Right lobe of liver (tissue), 6 donors: ENCODE results near the gene AK5. TPM values are rescaled to one million over a fixed set of nuclear protein-coding genes. Genes with fewer than 3 reads are reported as not detected.
"Not testable (repeated sequence)": the region's sequence is repeated elsewhere in the genome, so short reads cannot be mapped to it uniquely, and the experiment has no call there.

ENCODE experiments used
- ATAC-seq, 4 donors: fragments of 200-7000 bp; cut with Tn5 transposase; one replicate each; pipeline ENCODE4 v1.9.1; 2020; ENCODE audit warnings: mild to moderate bottlenecking in 4 of 4, moderate library complexity in 4 of 4
- DNase-seq, 3 donors: peaks; one replicate each; pipeline ENCODE4 v3.0.0-alpha.2; 2020
- H3K27ac ChIP-seq, 3 donors: fragments of 200-600 bp; one replicate each; pipeline ENCODE4 v1.8.0; 2022
- H3K27me3 ChIP-seq, 2 donors: fragments of 200-600 bp; one replicate each; pipeline ENCODE4 v1.8.0; 2022
- H3K36me3 ChIP-seq, 4 donors: fragments of 200-600 bp; sonication (generic) in 1 of 4; one replicate each; pipeline versions ENCODE4 v1.5.1 to v1.8.0; 2017 to 2022; ENCODE audit warnings: control low read depth in 1 of 4
- H3K4me1 ChIP-seq, 4 donors: fragments of 200-600 bp; sonication (generic) in 1 of 4; one replicate each; pipeline versions ENCODE4 v1.5.1 to v1.8.0; 2017 to 2022; ENCODE audit warnings: control low read depth in 1 of 4
- H3K4me3 ChIP-seq, 3 donors: fragments of 200-600 bp; one replicate each; pipeline ENCODE4 v1.8.0; 2022
- H3K9me3 ChIP-seq, 4 donors: fragments of 200-600 bp; sonication (generic) in 1 of 4; one replicate each; pipeline versions ENCODE4 v1.5.1 to v1.8.0; 2017 to 2022; ENCODE audit warnings: control low read depth in 1 of 4
- POLR2A ChIP-seq: fragments of 450-650 bp; IDR thresholded peaks from one replicate; pipeline ENCODE4 v1.6.1; 2017; ENCODE audit warnings: antibody characterized with exemption, mild to moderate bottlenecking
- WGBS: methylation state at CpG from one replicate; pipeline ENCODE4 v1.1.6; 2018; ENCODE audit warnings: low coverage, low lambda C conversion rate; ENCODE audit not compliant: insufficient coverage; ENCODE audit errors: missing lambda C conversion rate; 5-methylcytosine and 5-hydroxymethylcytosine counted together
- intact Hi-C, 2 donors: fragments of 100-400 bp; cut with DNase I; formaldehyde crosslinking; loops; one replicate each; pipeline versions ENCODE4 v1.11.2 to v1.14.1; 2022
- total RNA-seq, 6 experiments: library from RNA; depleted of rRNA in 2 of 6; stranded (reverse); fragments of >200 nt in 2 of 6; fragmentation: NEBNext Ultra II Directional in 3 of 6; extraction: Animal tissue kit (Norgen Biotek cat#: 25700) in 3 of 6; gene quantifications; one replicate each; pipeline versions ENCODE4 v1.1.0 to v1.2.4, GENCODE V29; 2016 to 2023
- TF ChIP-seq, protein P1 (sequence below), 4 donors: fragments of 200-600 bp in 3 of 4; fragments of 450-650 bp in 1 of 4; IDR thresholded peaks; one replicate each; pipeline versions ENCODE4 v1.5.1 to v1.8.0; 2016 to 2022; ENCODE audit warnings: antibody characterized with exemption in 4 of 4, mild to moderate bottlenecking in 2 of 4
- donor health status: DM: no; HTN: yes; CAD: no.
- donor health status: DM: no; HTN: no; CAD: no.
- donor health status: DM: no; HTN: no; CAD: no.
- donor health status: DM: no; HTN: yes; CAD: no.
- donor health status: DM: no; HTN: yes; CAD: no.

AK5 gene
- total RNA-seq, 6 experiments from 2014 or later, result 0.47 to 0.53 TPM; not detected in 4

DNA sequence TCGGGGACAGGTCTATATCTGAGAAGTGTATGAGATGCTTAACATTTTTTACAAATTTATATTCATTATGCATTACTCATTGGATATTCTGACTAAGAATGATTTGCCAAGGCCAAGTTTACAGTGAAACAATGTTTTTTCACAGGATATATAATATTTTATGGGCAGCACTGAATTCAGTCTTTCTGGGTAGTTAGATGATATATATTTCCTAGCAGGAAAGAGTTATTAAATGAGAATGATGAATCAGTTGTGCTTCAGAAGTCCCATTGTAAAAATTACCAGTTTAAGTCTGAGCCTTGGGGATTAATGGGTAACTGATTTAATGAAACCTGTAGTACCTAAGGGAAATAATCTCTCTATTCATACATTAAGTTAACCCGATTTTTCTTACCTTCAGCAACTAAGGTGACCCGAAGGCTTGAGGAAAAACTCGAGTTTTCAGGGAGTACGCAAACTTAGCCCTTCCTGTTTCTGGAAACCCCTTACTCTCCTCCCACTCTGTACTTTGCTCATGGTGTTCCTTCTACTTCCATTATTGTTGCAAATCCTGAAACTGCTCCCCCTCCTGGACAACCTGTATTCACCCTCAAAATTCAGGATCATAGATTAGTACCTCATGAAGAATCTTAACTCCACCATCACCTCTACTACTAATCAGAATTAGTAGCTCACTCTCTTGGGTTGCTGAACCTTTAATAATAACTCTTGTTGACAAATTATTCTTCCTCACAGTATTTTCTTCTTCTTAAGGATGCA, 135.1 kb downstream of the AK5 start:
- intact Hi-C loops, result no loop called here

DNA sequence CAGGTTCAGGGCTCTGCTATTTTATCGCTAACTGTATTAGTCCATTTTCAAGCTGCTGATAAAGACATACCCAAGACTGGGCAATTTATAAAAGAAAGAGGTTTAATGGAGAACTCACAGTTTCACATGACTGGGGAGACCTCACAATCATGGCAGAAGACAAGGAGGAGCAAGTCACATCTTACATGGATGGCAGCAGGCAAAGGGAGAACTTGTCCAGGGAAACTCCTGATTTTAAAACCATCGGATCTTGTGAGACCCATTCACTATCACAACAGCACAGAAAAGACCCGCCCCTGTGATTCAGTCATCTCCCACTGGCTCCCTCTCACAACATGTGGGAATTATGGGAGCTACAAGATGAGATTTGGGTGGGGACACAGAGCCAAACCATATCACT, 136.2 kb downstream of the AK5 start:
- H3K4me1 ChIP-seq, H3K9me3 ChIP-seq, H3K4me3 ChIP-seq, ATAC-seq, H3K27ac ChIP-seq, intact Hi-C loops, H3K36me3 ChIP-seq, DNase-seq, H3K27me3 ChIP-seq: not testable (repeated sequence)
- 79% methylated on average over 3 of the region's 3 CpGs for WGBS

More for the DNA sequence above, 135.1 kb downstream of the AK5 start:
- Histone ChIP-seq H3K36me3 (no peaks in the 10 kb centered on the region), H3K4me3 (no peak overlapping the region), H3K9me3 (no peaks in the 10 kb centered on the region), H3K4me1 (no peaks in the 10 kb centered on the region), H3K27ac (no peak overlapping the region), H3K27me3 (no peaks in the 10 kb centered on the region)
- TF ChIP-seq, protein P1, sequence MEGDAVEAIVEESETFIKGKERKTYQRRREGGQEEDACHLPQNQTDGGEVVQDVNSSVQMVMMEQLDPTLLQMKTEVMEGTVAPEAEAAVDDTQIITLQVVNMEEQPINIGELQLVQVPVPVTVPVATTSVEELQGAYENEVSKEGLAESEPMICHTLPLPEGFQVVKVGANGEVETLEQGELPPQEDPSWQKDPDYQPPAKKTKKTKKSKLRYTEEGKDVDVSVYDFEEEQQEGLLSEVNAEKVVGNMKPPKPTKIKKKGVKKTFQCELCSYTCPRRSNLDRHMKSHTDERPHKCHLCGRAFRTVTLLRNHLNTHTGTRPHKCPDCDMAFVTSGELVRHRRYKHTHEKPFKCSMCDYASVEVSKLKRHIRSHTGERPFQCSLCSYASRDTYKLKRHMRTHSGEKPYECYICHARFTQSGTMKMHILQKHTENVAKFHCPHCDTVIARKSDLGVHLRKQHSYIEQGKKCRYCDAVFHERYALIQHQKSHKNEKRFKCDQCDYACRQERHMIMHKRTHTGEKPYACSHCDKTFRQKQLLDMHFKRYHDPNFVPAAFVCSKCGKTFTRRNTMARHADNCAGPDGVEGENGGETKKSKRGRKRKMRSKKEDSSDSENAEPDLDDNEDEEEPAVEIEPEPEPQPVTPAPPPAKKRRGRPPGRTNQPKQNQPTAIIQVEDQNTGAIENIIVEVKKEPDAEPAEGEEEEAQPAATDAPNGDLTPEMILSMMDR (IDR thresholded peaks at IDR 0.05), result peak; percentile 25 to 42 (median 35)
- no peak for TF ChIP-seq POLR2A
- WGBS, result 53% methylated on average over 1 of the region's 5 CpGs
- DNase-seq (no peak), ATAC-seq (peak in 3 of 4 donors; percentile 41 to 44 (median 43))

DNA sequence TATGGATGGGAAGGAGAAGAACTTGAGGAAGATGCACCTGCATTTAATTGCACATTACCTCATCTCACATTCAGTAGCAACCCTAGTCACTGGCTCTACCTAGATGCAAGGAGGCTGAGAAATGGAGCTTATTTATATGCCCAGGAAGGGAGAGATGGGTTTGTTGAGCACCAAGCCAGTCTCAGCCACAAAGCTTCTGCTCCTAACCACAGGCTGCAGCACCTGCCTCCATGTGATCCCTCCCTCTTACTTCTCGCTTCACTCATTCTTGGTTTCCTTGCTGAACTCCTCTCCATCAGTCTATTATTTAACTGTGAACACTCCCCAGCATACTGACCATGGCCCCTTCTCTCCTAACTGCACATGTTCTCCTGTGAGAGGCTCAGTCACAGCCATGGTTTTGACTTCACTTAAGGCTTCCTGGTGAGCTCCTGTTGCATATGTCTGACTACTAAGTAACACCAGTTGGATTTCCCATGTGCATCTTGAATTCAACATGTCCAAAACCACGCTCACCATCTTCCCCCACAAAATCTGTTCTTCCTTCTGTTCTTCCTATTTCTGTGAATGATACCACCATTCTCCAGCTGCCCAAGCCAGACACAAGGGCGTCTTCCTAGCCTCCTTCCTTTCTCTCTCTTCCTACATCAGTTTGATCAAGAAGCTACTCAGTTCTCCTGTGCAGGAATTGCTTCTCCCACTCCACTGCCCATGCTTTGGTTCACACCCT, 139.8 kb downstream of the AK5 start:
- Histone ChIP-seq H3K27me3 (no peaks in the 10 kb centered on the region), H3K4me3 (no peak overlapping the region), H3K27ac (no peak overlapping the region), H3K9me3 (no peaks in the 10 kb centered on the region), H3K36me3 (no peaks in the 10 kb centered on the region), H3K4me1 (no peaks in the 10 kb centered on the region)
- 50% methylated on average over 3 of the region's 3 CpGs for WGBS
- DNase-seq (no peak), ATAC-seq (no peak)
- TF ChIP-seq POLR2A, result no peak
- TF ChIP-seq, protein P1 (IDR thresholded peaks at IDR 0.05), result no peak
- intact Hi-C loops, result no loop called here

DNA sequence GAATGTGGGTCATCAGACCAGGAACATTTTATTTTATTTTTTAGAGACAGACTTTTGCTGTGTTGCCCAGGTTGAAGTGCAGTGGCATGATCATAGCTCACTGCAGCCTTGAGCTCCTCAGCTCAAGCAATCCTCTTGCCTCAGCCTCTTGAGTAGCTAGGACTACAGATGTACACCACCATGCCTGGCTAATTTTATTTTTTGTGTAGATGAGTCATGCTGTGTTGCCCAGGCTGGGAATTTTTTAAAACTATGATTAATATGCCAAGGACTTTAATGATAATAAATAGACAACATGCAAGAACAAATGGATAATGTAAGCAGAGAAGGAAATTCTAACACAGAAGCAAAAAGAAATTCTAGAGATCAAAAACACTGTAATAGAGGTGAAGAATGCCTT, 142.4 kb downstream of the AK5 start:
- Histone ChIP-seq H3K4me1 (no peaks in the 10 kb centered on the region), H3K27me3 (no peaks in the 10 kb centered on the region), H3K27ac (no peak overlapping the region), H3K9me3 (no peaks in the 10 kb centered on the region), H3K36me3 (no peaks in the 10 kb centered on the region), H3K4me3 (no peak overlapping the region)
- no peak for ATAC-seq
- DNase-seq, result no peak
- no peak for TF ChIP-seq POLR2A
- TF ChIP-seq, protein P1 (IDR thresholded peaks at IDR 0.05), result no peak
- intact Hi-C loops, result no loop called here

DNA sequence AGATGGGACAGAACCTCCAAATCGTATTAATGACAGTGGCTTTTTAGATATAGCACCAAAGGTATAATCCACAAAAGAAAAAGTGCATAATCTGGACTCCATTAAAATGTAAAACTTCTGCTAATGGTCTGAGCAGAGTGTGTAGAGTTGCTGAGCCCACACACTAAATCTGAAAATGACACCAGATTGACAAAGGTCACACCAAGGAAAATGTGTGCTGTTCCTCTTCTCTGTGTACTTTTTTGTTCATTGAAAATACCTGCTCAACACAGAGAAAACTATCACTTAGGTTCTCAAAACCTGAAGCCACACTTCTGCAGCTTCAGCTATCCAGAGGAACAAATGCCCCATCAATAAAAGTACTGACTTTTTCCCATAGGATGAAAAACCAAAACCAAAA, 146.2 kb downstream of the AK5 start:
- H3K9me3 ChIP-seq, result no peaks in the 10 kb centered on the region
- no peaks in the 10 kb centered on the region for H3K27me3 ChIP-seq
- no peak for ATAC-seq
- 63% methylated on average over 1 of the region's 1 CpG for WGBS
- H3K27ac ChIP-seq, result no peak overlapping the region
- intact Hi-C loops, result no loop called here
- DNase-seq, result no peak
- TF ChIP-seq, protein P1 (IDR thresholded peaks at IDR 0.05), result no peak
- TF ChIP-seq POLR2A, result no peak
- no peak overlapping the region for H3K4me3 ChIP-seq
- H3K36me3 ChIP-seq, result no peaks in the 10 kb centered on the region
- H3K4me1 ChIP-seq, result no peaks in the 10 kb centered on the region
